Smooth muscle cell (in vitro differentiated cells): ENCODE results near the gene ADPRH. TPM values are rescaled to one million over a fixed set of nuclear protein-coding genes. Genes with fewer than 3 reads are reported as not detected.

Experiments used
- DNase-seq: peaks from one replicate; lab custom pipeline; 2025; ENCODE audit not compliant: unreplicated experiment; lab: John Stamatoyannopoulos, UW
- H2AFZ ChIP-seq: fragments of 200-600 bp; sonication (generic); 2 replicates; pipeline ENCODE4 v1.6.0; 2016; ENCODE audit warnings: antibody characterized with exemption, low read depth, mild to moderate bottlenecking
- H3F3A ChIP-seq: fragments of 200-600 bp; sonication (generic); 2 replicates; pipeline ENCODE4 v1.6.0; 2017; ENCODE audit warnings: antibody characterized with exemption, low read depth
- H3K27ac ChIP-seq: fragments of 200-600 bp; sonication (generic); 2 replicates; pipeline ENCODE4 v1.5.1; 2016; ENCODE audit warnings: low read depth, mild to moderate bottlenecking
- H3K27me3 ChIP-seq: fragments of 200-600 bp; sonication (generic); 2 replicates; pipeline ENCODE4 v1.6.1; 2016; ENCODE audit warnings: low read depth, mild to moderate bottlenecking
- H3K36me3 ChIP-seq: fragments of 200-600 bp; sonication (generic); 2 replicates; pipeline ENCODE4 v1.5.1; 2016; ENCODE audit warnings: low read depth
- H3K4me1 ChIP-seq: fragments of 200-600 bp; sonication (generic); 2 replicates; pipeline ENCODE4 v1.5.1; 2016; ENCODE audit warnings: low read depth
- H3K4me2 ChIP-seq: fragments of 200-600 bp; sonication (generic); 2 replicates; pipeline ENCODE4 v1.6.0; 2016; ENCODE audit warnings: mild to moderate bottlenecking
- H3K4me3 ChIP-seq: fragments of 200-600 bp; sonication (generic); 2 replicates; pipeline ENCODE4 v1.5.1; 2016; ENCODE audit warnings: mild to moderate bottlenecking
- H3K79me2 ChIP-seq: fragments of 200-600 bp; sonication (generic); 2 replicates; pipeline ENCODE4 v1.6.0; 2016; ENCODE audit warnings: low read depth, mild to moderate bottlenecking
- H3K9ac ChIP-seq: fragments of 200-600 bp; sonication (generic); 2 replicates; pipeline ENCODE4 v1.6.0; 2016; ENCODE audit warnings: low read depth
- H3K9me3 ChIP-seq: fragments of 200-600 bp; sonication (generic); replicated peaks from 2 replicates; pipeline ENCODE4 v1.5.1; 2016; ENCODE audit warnings: low read depth
- H4K20me1 ChIP-seq: fragments of 200-600 bp; sonication (generic); 2 replicates; pipeline ENCODE4 v1.6.0; 2016; ENCODE audit warnings: low read depth
- WGBS: methylation state at CpG from one replicate; pipeline ENCODE4 v1.1.7; 2016; ENCODE audit warnings: low lambda C conversion rate; 5-methylcytosine and 5-hydroxymethylcytosine counted together
- polyA plus RNA-seq: library from polyadenylated mRNA; unstranded; fragments of >200 nt; fragmentation: Nextera tagmentation; extraction: Ambion mirVana; gene quantifications from 2 replicates; pipeline ENCODE4 v1.2.1, GENCODE V29; 2016
- total RNA-seq: library from RNA; depleted of rRNA; stranded (reverse); fragments of >200 nt; gene quantifications from 2 replicates; pipeline ENCODE4 v1.2.3, GENCODE V29; 2014
- TF ChIP-seq, protein P1 (sequence below): fragments of 200-600 bp; sonication (generic); IDR thresholded peaks from 2 replicates; pipeline ENCODE4 v1.5.1; 2017; ENCODE audit warnings: borderline replicate concordance, mild to moderate bottlenecking, antibody characterized with exemption; ENCODE audit not compliant: insufficient read depth, poor library complexity, severe bottlenecking

Gene ADPRH
- total and polyA plus RNA-seq, 2 experiments from 2014 or later: 1.3 to 2.9 TPM

DNA sequence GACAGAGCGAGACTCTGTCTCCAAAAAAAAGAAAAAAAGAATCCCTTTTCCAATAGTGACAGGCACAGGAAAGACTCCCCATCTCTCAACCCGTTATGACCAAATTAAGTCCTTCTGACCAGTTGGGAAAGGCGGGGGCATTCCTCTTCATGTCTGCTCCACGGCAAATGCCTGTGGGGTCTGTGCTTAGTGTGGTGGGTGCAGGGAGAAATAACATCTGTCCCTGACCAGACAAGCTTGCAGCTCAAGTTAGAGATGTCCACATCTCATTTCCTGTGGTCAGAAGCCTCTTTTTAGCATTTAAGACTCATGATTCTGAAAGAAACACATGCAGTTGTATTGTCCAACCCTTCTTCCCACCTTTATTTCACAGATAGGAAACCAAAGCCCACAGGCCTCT, 34.6 kb downstream of the ADPRH start:
- Histone ChIP-seq H3K4me3 (no peak overlapping the region), H3K4me2 (no peak overlapping the region), H3K9ac (no peak overlapping the region), H3K36me3 (no peaks in the 10 kb centered on the region), H3K79me2 (no peaks in the 10 kb centered on the region), H3K27me3 (no peaks in the 10 kb centered on the region), H4K20me1 (no peaks in the 10 kb centered on the region), H3K9me3 (no peaks in the 10 kb centered on the region), H2AFZ (no peak overlapping the region), H3F3A (no peaks in the 10 kb centered on the region), H3K27ac (no peak overlapping the region), H3K4me1 (no peaks in the 10 kb centered on the region)
- WGBS: 85% methylated on average over 4 of the region's 4 CpGs
- no peak for DNase-seq
- TF ChIP-seq, protein P1, sequence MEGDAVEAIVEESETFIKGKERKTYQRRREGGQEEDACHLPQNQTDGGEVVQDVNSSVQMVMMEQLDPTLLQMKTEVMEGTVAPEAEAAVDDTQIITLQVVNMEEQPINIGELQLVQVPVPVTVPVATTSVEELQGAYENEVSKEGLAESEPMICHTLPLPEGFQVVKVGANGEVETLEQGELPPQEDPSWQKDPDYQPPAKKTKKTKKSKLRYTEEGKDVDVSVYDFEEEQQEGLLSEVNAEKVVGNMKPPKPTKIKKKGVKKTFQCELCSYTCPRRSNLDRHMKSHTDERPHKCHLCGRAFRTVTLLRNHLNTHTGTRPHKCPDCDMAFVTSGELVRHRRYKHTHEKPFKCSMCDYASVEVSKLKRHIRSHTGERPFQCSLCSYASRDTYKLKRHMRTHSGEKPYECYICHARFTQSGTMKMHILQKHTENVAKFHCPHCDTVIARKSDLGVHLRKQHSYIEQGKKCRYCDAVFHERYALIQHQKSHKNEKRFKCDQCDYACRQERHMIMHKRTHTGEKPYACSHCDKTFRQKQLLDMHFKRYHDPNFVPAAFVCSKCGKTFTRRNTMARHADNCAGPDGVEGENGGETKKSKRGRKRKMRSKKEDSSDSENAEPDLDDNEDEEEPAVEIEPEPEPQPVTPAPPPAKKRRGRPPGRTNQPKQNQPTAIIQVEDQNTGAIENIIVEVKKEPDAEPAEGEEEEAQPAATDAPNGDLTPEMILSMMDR: no peak

DNA sequence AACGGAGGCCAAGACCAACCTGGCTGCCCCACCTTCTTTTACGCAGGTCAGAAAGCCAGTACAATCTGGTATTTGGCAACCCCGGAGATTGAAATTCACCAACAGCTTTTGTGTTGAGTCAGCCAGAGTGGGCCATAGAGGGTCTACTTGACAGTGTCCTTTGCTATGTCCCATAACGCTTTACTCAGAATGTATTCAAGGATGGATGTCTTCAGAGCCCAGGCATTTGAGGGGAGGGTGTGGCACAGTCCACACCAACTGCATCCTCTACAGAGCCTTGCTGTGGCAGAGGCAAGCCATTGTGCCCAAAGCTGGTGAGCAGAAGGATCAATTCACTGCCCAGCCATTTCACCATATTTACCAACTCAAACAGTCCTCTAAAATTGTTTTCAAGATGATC, 36.8 kb downstream of the ADPRH start:
- Histone ChIP-seq H3K9ac (no peak overlapping the region), H3K36me3 (no peaks in the 10 kb centered on the region), H3K9me3 (no peaks in the 10 kb centered on the region), H3K4me1 (no peaks in the 10 kb centered on the region), H3K27me3 (no peaks in the 10 kb centered on the region), H3K4me2 (no peak overlapping the region), H2AFZ (no peak overlapping the region), H3F3A (no peaks in the 10 kb centered on the region), H3K4me3 (no peak overlapping the region), H3K79me2 (no peaks in the 10 kb centered on the region), H4K20me1 (no peaks in the 10 kb centered on the region), H3K27ac (no peak overlapping the region)
- TF ChIP-seq, protein P1: no peak
- WGBS: 89% methylated on average over 4 of the region's 4 CpGs
- no peak for DNase-seq

DNA sequence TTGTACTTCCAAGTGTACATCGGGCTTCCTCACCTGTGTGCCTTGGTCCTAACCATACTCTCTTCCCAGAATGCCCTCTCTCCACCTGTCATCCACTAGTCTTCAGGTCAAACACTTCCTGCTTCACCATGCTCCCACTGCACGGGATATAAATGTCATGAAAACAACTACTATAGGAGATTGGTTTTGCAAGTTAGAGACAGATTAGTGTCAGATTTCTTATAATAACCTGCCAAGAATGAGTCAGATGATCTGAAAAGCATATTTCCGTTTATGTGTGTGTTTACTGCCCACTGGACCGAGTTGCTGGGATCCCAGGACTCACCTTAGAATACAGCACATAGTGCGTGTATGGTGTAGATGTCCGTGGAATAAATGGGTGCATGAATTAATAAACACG, 39.8 kb downstream of the ADPRH start:
- TF ChIP-seq, protein P1: no peak
- H3K27me3 ChIP-seq: no peaks in the 10 kb centered on the region
- H4K20me1 ChIP-seq: no peaks in the 10 kb centered on the region
- H3K27ac ChIP-seq: no peak overlapping the region
- H3K79me2 ChIP-seq: no peaks in the 10 kb centered on the region
- H3K4me3 ChIP-seq: no peak overlapping the region
- no peak overlapping the region for H2AFZ ChIP-seq
- 77% methylated on average over 7 of the region's 7 CpGs for WGBS
- H3K9ac ChIP-seq: no peak overlapping the region
- DNase-seq: no peak
- H3F3A ChIP-seq: no peaks in the 10 kb centered on the region
- no peak overlapping the region for H3K4me2 ChIP-seq
- H3K36me3 ChIP-seq: no peaks in the 10 kb centered on the region
- H3K9me3 ChIP-seq: no peaks in the 10 kb centered on the region
- H3K4me1 ChIP-seq: no peaks in the 10 kb centered on the region

DNA sequence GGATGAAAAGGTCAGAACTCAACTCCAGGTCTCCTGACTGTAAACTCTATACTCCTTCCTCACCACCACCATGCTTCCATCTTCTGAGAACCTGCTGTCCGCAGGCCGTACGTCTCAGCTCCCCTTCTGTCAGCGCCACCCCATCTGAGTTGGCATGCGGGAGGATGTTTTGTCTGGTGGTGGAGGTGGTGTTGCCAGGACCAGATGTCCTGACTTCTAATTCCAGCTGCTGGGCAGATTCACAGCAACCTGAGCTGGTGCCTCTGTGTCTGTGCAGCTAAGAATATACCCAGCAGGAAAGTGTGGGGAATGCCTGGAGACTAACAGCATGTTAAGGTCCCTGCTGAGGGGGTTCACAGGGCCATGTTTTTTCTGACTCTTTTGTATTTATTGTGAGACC, 41.6 kb downstream of the ADPRH start:
- H2AFZ ChIP-seq: no peak overlapping the region
- no peaks in the 10 kb centered on the region for H3F3A ChIP-seq
- no peak for DNase-seq
- H3K36me3 ChIP-seq: no peaks in the 10 kb centered on the region
- no peak overlapping the region for H3K27ac ChIP-seq
- no peaks in the 10 kb centered on the region for H3K9me3 ChIP-seq
- no peaks in the 10 kb centered on the region for H4K20me1 ChIP-seq
- WGBS: 99% methylated on average over 5 of the region's 5 CpGs
- H3K4me1 ChIP-seq: no peaks in the 10 kb centered on the region
- no peak overlapping the region for H3K4me2 ChIP-seq
- H3K27me3 ChIP-seq: no peaks in the 10 kb centered on the region
- TF ChIP-seq, protein P1: no peak
- no peak overlapping the region for H3K4me3 ChIP-seq
- H3K9ac ChIP-seq: no peak overlapping the region
- no peaks in the 10 kb centered on the region for H3K79me2 ChIP-seq
